ACC112 (cell line): ENCODE data around the gene SHC2.

ENCODE experiments used
- H2AFZ ChIP-seq: fragments of 200-600 bp; sonication (generic); one replicate; pipeline ENCODE4 v1.6.0; 2017; ENCODE audit warnings: antibody characterized with exemption, low read length; ENCODE audit not compliant: unreplicated experiment
- H3K27ac ChIP-seq: fragments of 200-600 bp; sonication (generic); 2 replicates; pipeline ENCODE4 v1.5.1; 2014; ENCODE audit warnings: low read depth, mild to moderate bottlenecking, antibody characterized with exemption, low read length, moderate library complexity
- H3K27me3 ChIP-seq: fragments of 200-600 bp; sonication (generic); 2 replicates; pipeline ENCODE4 v1.6.1; 2014; ENCODE audit warnings: mild to moderate bottlenecking, antibody characterized with exemption, low read length, moderate library complexity, mixed read lengths; ENCODE audit not compliant: insufficient read depth
- H3K36me3 ChIP-seq: fragments of 200-600 bp; sonication (generic); 2 replicates; pipeline ENCODE4 v1.6.1; 2016; ENCODE audit warnings: mild to moderate bottlenecking, antibody characterized with exemption, low read length, moderate library complexity, mixed read lengths; ENCODE audit not compliant: insufficient read depth
- H3K4me1 ChIP-seq: fragments of 200-600 bp; sonication (generic); one replicate; pipeline ENCODE4 v1.6.1; 2016; ENCODE audit warnings: low read length, mixed read lengths; ENCODE audit not compliant: insufficient read depth, unreplicated experiment, control insufficient read depth
- H3K4me3 ChIP-seq: fragments of 200-600 bp; sonication (generic); 2 replicates; pipeline ENCODE4 v1.5.1; 2014; ENCODE audit warnings: mild to moderate bottlenecking, low read depth, low read length
- H3K79me2 ChIP-seq: fragments of 200-600 bp; sonication (generic); one replicate; pipeline ENCODE4 v1.6.0; 2016; ENCODE audit warnings: low read length; ENCODE audit not compliant: control insufficient read depth, unreplicated experiment, insufficient read depth

The SHC2 gene

DNA sequence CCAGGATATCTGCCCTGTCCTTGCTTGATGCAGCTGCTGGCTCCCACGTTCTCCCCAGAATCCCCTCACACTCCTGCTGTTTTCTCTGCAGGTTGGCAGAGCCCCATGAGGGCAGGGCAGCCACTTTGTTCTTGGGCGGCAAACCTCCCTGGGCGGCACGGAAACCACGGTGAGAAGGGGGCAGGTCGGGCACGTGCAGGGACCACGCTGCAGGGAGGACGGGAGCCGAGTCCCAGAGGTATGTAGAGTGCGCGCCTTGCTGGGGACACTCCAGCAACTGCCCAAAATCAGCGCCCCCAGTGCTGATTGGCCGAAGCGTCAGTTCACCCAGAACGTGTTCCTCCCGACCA is 86.0 kb downstream of the SHC2 start:
- H2AFZ ChIP-seq, result no peak overlapping the region
- peaks cover 26% of the 10 kb centered on the region for H3K27me3 ChIP-seq

DNA sequence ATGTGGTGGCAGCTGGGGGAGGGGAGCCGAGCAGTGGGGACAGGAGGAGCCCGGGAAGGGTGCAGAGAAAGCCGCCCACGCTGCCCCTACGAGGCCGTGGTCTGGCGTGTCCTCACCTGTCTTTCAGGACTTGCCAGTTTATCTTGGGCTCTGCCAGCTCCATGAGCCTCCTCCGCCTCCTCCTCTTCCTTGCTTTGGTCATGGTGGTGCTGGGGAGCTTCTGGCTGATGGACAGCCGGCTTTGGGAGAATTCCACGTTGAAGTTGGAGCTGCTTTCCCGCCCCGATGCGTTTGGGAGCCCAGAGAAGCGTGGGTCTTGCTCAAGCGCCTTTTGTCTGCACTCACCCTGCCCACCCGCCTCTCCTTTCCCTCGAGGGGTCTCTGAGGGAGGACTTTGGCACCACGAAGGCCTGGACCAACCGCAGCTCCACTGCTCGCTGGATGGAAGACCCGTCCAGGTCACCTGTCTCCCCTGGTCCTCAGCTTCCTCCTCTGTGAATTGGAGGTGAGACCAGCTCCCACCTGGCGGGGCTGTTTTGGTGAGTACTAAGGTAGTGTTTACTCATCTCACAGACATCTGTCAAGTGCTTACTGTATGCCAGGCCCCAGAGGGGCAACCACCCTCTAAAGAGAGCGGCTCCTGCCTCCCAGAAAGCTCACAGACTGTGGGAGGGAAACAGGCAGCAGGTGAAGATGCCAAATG is 86.5 kb downstream of the SHC2 start:
- Histone ChIP-seq H3K4me1 (no peaks in the 10 kb centered on the region), H3K27me3 (peaks cover 26% of the 10 kb centered on the region), H3K36me3 (no peaks in the 10 kb centered on the region), H3K27ac (no peak overlapping the region), H2AFZ (no peak overlapping the region), H3K79me2 (no peaks in the 10 kb centered on the region), H3K4me3 (no peak overlapping the region)

More for the DNA sequence above, 86.0 kb downstream of the SHC2 start:
- H3K4me3 ChIP-seq, result no peak overlapping the region
- H3K36me3 ChIP-seq, result no peaks in the 10 kb centered on the region
- no peaks in the 10 kb centered on the region for H3K79me2 ChIP-seq
- no peaks in the 10 kb centered on the region for H3K4me1 ChIP-seq
- no peak overlapping the region for H3K27ac ChIP-seq

DNA sequence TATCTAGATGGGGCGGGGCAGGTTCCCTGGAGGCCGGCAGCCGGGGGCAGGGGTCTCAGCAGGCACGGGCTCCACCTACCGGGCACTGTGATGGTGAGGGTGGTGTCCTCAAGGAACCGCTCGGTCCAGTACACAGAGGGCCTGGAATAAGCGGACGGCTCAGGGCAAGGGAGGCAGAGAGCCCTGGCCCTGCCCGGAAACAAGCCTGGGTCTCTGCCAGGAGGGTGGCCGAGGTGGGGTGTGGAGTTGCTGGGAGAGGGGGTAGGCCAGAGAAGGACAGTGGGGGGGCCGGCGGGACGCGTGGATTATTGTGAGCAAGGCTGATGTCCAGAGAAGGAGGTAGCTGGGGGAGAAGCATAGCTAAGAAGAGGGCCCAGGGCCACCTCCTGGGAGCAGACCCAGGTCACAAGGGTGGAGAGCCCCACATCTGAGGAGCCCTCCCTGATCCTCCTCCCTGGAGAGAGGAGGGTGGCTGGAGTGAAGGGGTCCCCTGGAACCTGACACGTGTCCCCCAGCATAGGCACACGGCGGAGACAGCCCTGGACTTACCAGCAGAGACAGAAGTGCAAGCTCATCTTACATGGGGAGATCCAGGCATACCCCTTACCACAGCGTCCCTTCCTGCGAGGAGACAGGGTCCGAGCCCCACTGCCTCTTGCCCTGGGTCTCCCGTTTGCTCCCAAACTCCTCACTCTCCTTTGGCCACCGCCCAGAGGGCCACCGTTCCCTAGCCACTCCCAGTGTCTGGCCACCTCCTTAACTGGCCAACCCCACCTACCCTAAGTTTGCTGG is 87.2 kb downstream of the SHC2 start:
- H2AFZ ChIP-seq, result no peak overlapping the region

GRCh38 chr19:372306-372890 is 88.4 kb downstream of the SHC2 start:
- Histone ChIP-seq H3K79me2 (no peaks in the 10 kb centered on the region), H3K4me3 (no peak overlapping the region), H2AFZ (no peak overlapping the region), H3K4me1 (no peaks in the 10 kb centered on the region), H3K27ac (no peak overlapping the region), H3K36me3 (no peaks in the 10 kb centered on the region), H3K27me3 (peaks cover 43% of the 10 kb centered on the region)

More for the DNA sequence above, 87.2 kb downstream of the SHC2 start:
- H3K4me3 ChIP-seq, result no peak overlapping the region
- no peaks in the 10 kb centered on the region for H3K36me3 ChIP-seq
- peaks cover 34% of the 10 kb centered on the region for H3K27me3 ChIP-seq
- no peak overlapping the region for H3K27ac ChIP-seq
- H3K4me1 ChIP-seq, result no peaks in the 10 kb centered on the region
- H3K79me2 ChIP-seq, result no peaks in the 10 kb centered on the region

GRCh38 chr19:371501-372168 is 89.2 kb downstream of the SHC2 start:
- Histone ChIP-seq H3K36me3 (no peaks in the 10 kb centered on the region), H3K27me3 (peaks cover 47% of the 10 kb centered on the region), H3K4me1 (no peaks in the 10 kb centered on the region), H2AFZ (no peak overlapping the region), H3K79me2 (no peaks in the 10 kb centered on the region), H3K27ac (no peak overlapping the region), H3K4me3 (no peak overlapping the region)

DNA sequence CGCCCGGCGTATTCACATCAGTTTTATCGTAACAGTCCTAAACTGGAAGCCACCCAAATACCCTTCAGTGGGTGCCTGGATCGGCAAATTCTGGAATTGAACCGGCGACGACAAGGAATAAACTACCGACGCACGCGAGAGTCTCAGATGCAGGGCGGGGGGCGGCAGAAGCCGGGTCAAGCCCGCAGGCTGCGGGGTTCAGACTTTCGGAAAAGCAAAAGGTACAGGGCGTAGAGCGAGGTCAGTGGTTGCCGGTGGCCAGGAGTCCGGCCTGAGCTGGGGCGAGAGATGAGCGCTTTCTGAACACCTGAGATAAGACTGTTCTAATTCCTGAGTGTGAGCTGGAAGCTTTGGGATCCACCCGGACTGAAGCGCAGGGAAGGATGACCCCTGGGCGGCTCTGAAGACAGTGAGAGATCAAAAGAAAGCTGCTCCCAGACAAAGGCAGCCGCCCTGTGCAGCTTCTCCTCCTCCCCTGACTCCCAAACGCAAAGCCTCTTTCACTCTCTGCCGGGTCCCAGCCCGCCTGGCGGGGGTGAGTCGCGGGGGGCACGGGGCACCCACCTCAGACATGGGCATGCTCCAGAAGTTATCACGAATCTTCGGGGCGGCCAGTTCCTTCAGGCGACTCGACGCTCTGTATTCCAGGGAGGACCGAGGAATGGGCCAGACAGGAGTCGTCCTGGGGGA is 90.0 kb downstream of the SHC2 start:
- Histone ChIP-seq H3K79me2 (no peaks in the 10 kb centered on the region), H3K36me3 (no peaks in the 10 kb centered on the region), H3K27me3 (peaks cover 51% of the 10 kb centered on the region)

DNA sequence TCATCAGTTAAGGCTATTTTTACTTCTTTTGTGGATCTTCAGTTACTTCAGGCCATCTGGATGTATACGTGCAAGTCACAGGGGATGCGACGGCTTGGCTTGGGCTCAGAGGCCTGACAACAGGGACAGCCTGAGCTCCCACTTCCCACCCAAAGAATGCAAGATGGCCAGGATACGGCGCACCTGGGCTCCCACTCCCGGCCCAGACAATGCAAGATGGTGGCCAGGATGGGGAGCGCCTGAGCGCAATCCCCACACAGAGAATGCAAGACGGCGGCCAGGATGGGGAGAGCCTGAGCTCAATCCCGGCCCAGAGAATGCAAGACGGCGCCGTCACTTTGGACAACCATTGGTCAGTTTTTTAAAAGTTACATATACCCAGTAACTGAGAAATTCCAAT is 91.0 kb downstream of the SHC2 start:
- no peaks in the 10 kb centered on the region for H3K36me3 ChIP-seq
- H2AFZ ChIP-seq, result no peak overlapping the region
- no peak overlapping the region for H3K4me3 ChIP-seq
- H3K27me3 ChIP-seq, result peaks cover 51% of the 10 kb centered on the region; the same call in 1 of the 2 replicates
- no peak overlapping the region for H3K27ac ChIP-seq
- H3K4me1 ChIP-seq, result no peaks in the 10 kb centered on the region
- no peaks in the 10 kb centered on the region for H3K79me2 ChIP-seq

More for the DNA sequence above, 90.0 kb downstream of the SHC2 start:
- H3K27ac ChIP-seq, result no peak overlapping the region
- H3K4me1 ChIP-seq, result no peaks in the 10 kb centered on the region
- no peak overlapping the region for H2AFZ ChIP-seq
- no peak overlapping the region for H3K4me3 ChIP-seq

DNA sequence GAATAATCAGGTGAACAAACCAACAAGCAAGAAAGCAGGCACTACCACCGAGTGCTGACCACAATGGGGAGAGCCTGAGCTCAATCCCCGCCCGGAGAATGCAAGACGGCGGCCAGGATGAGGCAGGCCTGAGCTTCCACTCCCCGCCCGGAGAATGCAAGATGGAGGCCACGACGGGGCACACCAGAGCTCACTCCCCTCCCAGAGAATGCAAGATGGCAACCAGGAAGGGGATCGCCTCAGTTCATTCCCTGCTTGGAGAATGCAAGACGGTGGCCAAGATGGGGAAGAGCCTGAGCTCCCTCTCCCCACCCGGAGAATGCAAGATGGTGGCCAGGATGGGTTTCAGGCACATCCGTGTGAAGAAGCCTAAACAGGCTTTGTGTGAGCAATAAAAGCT is 91.6 kb downstream of the SHC2 start:
- no peak overlapping the region for H2AFZ ChIP-seq
- no peaks in the 10 kb centered on the region for H3K4me1 ChIP-seq
- H3K27ac ChIP-seq, result no peak overlapping the region
- no peaks in the 10 kb centered on the region for H3K36me3 ChIP-seq
- H3K4me3 ChIP-seq, result no peak overlapping the region
- H3K27me3 ChIP-seq, result peaks cover 46% of the 10 kb centered on the region; the same call in 1 of the 2 replicates
- H3K79me2 ChIP-seq, result no peaks in the 10 kb centered on the region

GRCh38 chr19:368630-369024 is 92.2 kb downstream of the SHC2 start:
- peaks cover 42% of the 10 kb centered on the region; the same call in 1 of the 2 replicates for H3K27me3 ChIP-seq
- no peaks in the 10 kb centered on the region for H3K4me1 ChIP-seq
- H3K27ac ChIP-seq, result no peak overlapping the region
- no peaks in the 10 kb centered on the region for H3K79me2 ChIP-seq
- H2AFZ ChIP-seq, result no peak overlapping the region
- no peaks in the 10 kb centered on the region for H3K36me3 ChIP-seq
- no peak overlapping the region for H3K4me3 ChIP-seq

DNA sequence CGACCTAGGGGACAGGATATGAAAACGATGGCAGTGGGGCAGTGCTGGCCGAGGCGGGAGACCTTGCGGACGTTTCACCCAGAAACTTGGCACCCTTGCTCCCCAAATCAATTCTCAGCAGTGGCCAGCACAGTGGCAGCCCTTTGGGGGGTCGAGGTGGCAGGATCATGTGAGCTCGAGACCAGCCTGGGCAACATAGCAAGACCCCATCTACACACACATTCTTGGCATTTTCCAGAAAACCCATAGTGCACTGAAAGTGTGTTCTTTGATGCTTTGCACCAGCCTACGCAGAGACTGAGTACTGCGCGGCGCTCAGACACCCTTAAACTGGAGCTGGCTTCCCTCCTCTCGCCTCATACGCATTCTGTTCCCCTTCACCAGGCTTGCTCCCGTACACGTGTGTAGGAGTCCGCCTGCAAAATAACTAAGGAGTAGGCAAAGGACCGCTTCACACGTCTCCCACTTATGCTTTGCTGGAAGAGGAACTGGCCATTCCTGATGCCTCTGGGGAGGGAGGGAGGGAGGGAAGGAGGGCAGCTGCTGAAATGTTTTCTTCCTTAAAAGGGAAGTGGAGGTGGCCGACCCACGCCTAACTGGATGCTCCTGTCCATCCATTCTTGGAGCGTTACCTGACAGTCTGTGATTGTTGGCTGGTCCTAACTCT is 92.7 kb downstream of the SHC2 start:
- H3K36me3 ChIP-seq, result no peaks in the 10 kb centered on the region
- peaks cover 39% of the 10 kb centered on the region; the same call in 1 of the 2 replicates for H3K27me3 ChIP-seq
- H2AFZ ChIP-seq, result no peak overlapping the region
- no peaks in the 10 kb centered on the region for H3K4me1 ChIP-seq
- no peak overlapping the region for H3K27ac ChIP-seq
- H3K4me3 ChIP-seq, result no peak overlapping the region
- no peaks in the 10 kb centered on the region for H3K79me2 ChIP-seq
